A549 (cell line): ENCODE measurements around the gene ARGLU1. TPM values are rescaled to one million over a fixed set of nuclear protein-coding genes. Genes with fewer than 3 reads are reported as not detected.

Experiments
- ATAC-seq, 2 experiments: fragments of 200-7000 bp in 1 of 2; fragments of >200 bp in 1 of 2; cut with Nextera tagmentation in 1 of 2; cut with Tn5 transposase in 1 of 2; 3 replicates each; pipeline versions ENCODE4 v1.8.0 to v1.9.1; 2018 to 2020; ENCODE audit warnings: mild to moderate bottlenecking in 1 of 2, moderate library complexity in 1 of 2
- CTCF ChIA-PET: fragments of 300-600 bp; sonication (Branson Sonifier 250); formaldehyde crosslinking; extraction: SDS; loops from one replicate; lab custom pipeline; 2021; ENCODE audit warnings: antibody characterized with exemption, inconsistent platforms; lab: Yijun Ruan, JAX
- POLR2A ChIA-PET: fragments of 350-600 bp; formaldehyde crosslinking; extraction: SDS; loops from one replicate; lab custom pipeline; 2021; ENCODE audit warnings: antibody characterized with exemption, inconsistent platforms; lab: Yijun Ruan, JAX
- DNase-seq, 2 experiments: peaks; one replicate each; pipeline versions ENCODE4 v3.0.0 to v3.0.0-alpha.2; 2011 to 2016; ENCODE audit warnings: low read depth in 1 of 2, low spot score in 1 of 2
- FAIRE-seq: peaks from 2 replicates; lab custom pipeline; 2011; peaks lifted over from hg19 to GRCh38; lab: Jason Lieb, UNC
- H3K27ac ChIP-seq, 2 experiments: fragments of >200 bp; sonication (Bioruptor Twin); formaldehyde crosslinking; 3 replicates each; pipeline ENCODE4 v1.5.1; 2016 to 2017
- H3K4me1 ChIP-seq: fragments of >200 bp; sonication (Bioruptor Twin); formaldehyde crosslinking; 3 replicates; pipeline ENCODE4 v1.6.1; 2016
- H3K4me2 ChIP-seq: fragments of >200 bp; sonication (Bioruptor Twin); formaldehyde crosslinking; 3 replicates; pipeline ENCODE4 v1.6.1; 2016
- H3K4me3 ChIP-seq: fragments of >200 bp; sonication (Bioruptor Twin); formaldehyde crosslinking; 3 replicates; pipeline ENCODE4 v1.5.1; 2016
- H3K9me3 ChIP-seq: fragments of >200 bp; sonication (Bioruptor Twin); formaldehyde crosslinking; 3 replicates; pipeline ENCODE4 v1.6.1; 2016
- CBX2 ChIP-seq: fragments of 200-600 bp; sonication (generic); IDR thresholded peaks from 2 replicates; pipeline ENCODE4 v1.6.1; 2016; ENCODE audit warnings: low read depth, mild to moderate bottlenecking, borderline replicate concordance
- CHD2 ChIP-seq: fragments of 150-350 bp; IDR thresholded peaks from 2 replicates; pipeline ENCODE4 v1.6.1; 2014; ENCODE audit warnings: low read length; ENCODE audit not compliant: partially characterized antibody
- CHD4 ChIP-seq: fragments of 200-600 bp; sonication (generic); IDR thresholded peaks from 2 replicates; pipeline ENCODE4 v1.6.1; 2016; ENCODE audit warnings: antibody characterized with exemption, mild to moderate bottlenecking, borderline replicate concordance
- EHF ChIP-seq: fragments of 250-450 bp; sonication (Bioruptor Pico); IDR thresholded peaks from 2 replicates; pipeline ENCODE4 v1.5.0; 2020; ENCODE audit warnings: mild to moderate bottlenecking
- EP300 ChIP-seq, 2 experiments: fragments of >200 bp; sonication (Bioruptor Twin); formaldehyde crosslinking; IDR thresholded peaks; 2 replicates in 1 of 2; 3 replicates in 1 of 2; pipeline ENCODE4 v1.6.1; 2016 to 2017
- FOSB ChIP-seq: fragments of 250-450 bp; sonication (Bioruptor Pico); IDR thresholded peaks from 2 replicates; pipeline ENCODE4 v1.5.0; 2020; ENCODE audit warnings: mild to moderate bottlenecking, moderate library complexity
- FOXS1 ChIP-seq: fragments of 250-450 bp; sonication (Bioruptor Pico); IDR thresholded peaks from 2 replicates; pipeline ENCODE4 v1.5.0; 2020; ENCODE audit warnings: mild to moderate bottlenecking, moderate library complexity
- HMGXB4 ChIP-seq: fragments of 250-450 bp; sonication (Bioruptor Pico); IDR thresholded peaks from 2 replicates; pipeline ENCODE4 v1.5.0; 2021; ENCODE audit warnings: mild to moderate bottlenecking, moderate library complexity, borderline replicate concordance
- HOXB13 ChIP-seq: fragments of 250-450 bp; sonication (Bioruptor Pico); IDR thresholded peaks from 2 replicates; pipeline ENCODE4 v1.5.0; 2020; ENCODE audit warnings: low read depth, mild to moderate bottlenecking, moderate library complexity
- KDM1A ChIP-seq: fragments of 200-600 bp; sonication (generic); IDR thresholded peaks from 2 replicates; pipeline ENCODE4 v1.6.1; 2016; ENCODE audit warnings: low read depth, mild to moderate bottlenecking
- KDM5A ChIP-seq: fragments of 200-600 bp; sonication (generic); IDR thresholded peaks from 2 replicates; pipeline ENCODE4 v1.6.1; 2016; ENCODE audit warnings: antibody characterized with exemption, mild to moderate bottlenecking
- NPAS2 ChIP-seq: fragments of 250-450 bp; sonication (Bioruptor Pico); IDR thresholded peaks from 2 replicates; pipeline ENCODE4 v1.8.0; 2022; ENCODE audit warnings: mild to moderate bottlenecking, moderate library complexity, borderline replicate concordance
- PBX3 ChIP-seq: IDR thresholded peaks from 2 replicates; pipeline ENCODE4 v1.6.1; 2012
- RAD21 ChIP-seq, 2 experiments: fragments of >200 bp in 1 of 2; sonication (Bioruptor Twin) in 1 of 2; formaldehyde crosslinking in 1 of 2; IDR thresholded peaks in 1 of 2; conservative IDR thresholded peaks in 1 of 2; 2 replicates in 1 of 2; 3 replicates in 1 of 2; pipeline ENCODE4 v1.6.1; 2012 to 2018; ENCODE audit warnings: inconsistent platforms in 1 of 2
- RCOR1 ChIP-seq: fragments of 150-350 bp; IDR thresholded peaks from 2 replicates; pipeline ENCODE4 v1.6.1; 2014; ENCODE audit warnings: antibody characterized with exemption, low read length, low read depth
- RFX5 ChIP-seq: fragments of 450-650 bp; IDR thresholded peaks from 2 replicates; pipeline ENCODE4 v1.7.1; 2014; ENCODE audit warnings: antibody characterized with exemption, mild to moderate bottlenecking, moderate library complexity
- ZC3H11A ChIP-seq: fragments of 450-650 bp; IDR thresholded peaks from 2 replicates; pipeline ENCODE4 v1.6.1; 2014; ENCODE audit warnings: antibody characterized with exemption, mild to moderate bottlenecking
- ZSCAN20 ChIP-seq: fragments of 250-450 bp; sonication (Bioruptor Pico); IDR thresholded peaks from 2 replicates; pipeline ENCODE4 v1.8.0; 2022; ENCODE audit warnings: mild to moderate bottlenecking, moderate library complexity
- WGBS: methylation state at CpG from one replicate; pipeline ENCODE4 v1.1.6; 2017; ENCODE audit errors: missing lambda C conversion rate; 5-methylcytosine and 5-hydroxymethylcytosine counted together
- polyA plus RNA-seq, 4 experiments: library from polyadenylated mRNA; depleted of rRNA in 3 of 4; stranded (reverse); fragments of >200 nt; fragmentation: RNase III in 1 of 4; extraction: RNeasy Plus Mini Kit Qiagen cat#74134 plus additional on column Dnase treatment in 1 of 4; gene quantifications; 2 replicates in 3 of 4; 3 replicates in 1 of 4; pipeline ENCODE4 v1.2.3, GENCODE V29; 2011 to 2017
- TF ChIP-seq, protein P1 (sequence below): fragments of 200-600 bp; sonication (generic); IDR thresholded peaks from 2 replicates; pipeline ENCODE4 v1.6.1; 2016; ENCODE audit warnings: antibody characterized with exemption, mild to moderate bottlenecking, moderate library complexity
- TF ChIP-seq, protein P2 (sequence below): fragments of >200 bp; sonication (Bioruptor Twin); formaldehyde crosslinking; IDR thresholded peaks from 2 replicates; pipeline ENCODE4 v1.6.1; 2016

Gene ARGLU1
- polyA plus RNA-seq, 2 of the 4 experiments (the other 2 are of a cell fraction) = 67.2 to 137 TPM

GRCh38 chr13:106494506-106494905 lies 73.4 kb downstream of the ARGLU1 start:
- H3K27ac ChIP-seq = no peak overlapping the region
- POLR2A ChIA-PET = no interaction called here
- CTCF ChIA-PET = no interaction called here
- H3K4me2 ChIP-seq = no peak overlapping the region
- TF ChIP-seq HMGXB4 (CRISPR knock-in tag) = no peak
- TF ChIP-seq, protein P1, sequence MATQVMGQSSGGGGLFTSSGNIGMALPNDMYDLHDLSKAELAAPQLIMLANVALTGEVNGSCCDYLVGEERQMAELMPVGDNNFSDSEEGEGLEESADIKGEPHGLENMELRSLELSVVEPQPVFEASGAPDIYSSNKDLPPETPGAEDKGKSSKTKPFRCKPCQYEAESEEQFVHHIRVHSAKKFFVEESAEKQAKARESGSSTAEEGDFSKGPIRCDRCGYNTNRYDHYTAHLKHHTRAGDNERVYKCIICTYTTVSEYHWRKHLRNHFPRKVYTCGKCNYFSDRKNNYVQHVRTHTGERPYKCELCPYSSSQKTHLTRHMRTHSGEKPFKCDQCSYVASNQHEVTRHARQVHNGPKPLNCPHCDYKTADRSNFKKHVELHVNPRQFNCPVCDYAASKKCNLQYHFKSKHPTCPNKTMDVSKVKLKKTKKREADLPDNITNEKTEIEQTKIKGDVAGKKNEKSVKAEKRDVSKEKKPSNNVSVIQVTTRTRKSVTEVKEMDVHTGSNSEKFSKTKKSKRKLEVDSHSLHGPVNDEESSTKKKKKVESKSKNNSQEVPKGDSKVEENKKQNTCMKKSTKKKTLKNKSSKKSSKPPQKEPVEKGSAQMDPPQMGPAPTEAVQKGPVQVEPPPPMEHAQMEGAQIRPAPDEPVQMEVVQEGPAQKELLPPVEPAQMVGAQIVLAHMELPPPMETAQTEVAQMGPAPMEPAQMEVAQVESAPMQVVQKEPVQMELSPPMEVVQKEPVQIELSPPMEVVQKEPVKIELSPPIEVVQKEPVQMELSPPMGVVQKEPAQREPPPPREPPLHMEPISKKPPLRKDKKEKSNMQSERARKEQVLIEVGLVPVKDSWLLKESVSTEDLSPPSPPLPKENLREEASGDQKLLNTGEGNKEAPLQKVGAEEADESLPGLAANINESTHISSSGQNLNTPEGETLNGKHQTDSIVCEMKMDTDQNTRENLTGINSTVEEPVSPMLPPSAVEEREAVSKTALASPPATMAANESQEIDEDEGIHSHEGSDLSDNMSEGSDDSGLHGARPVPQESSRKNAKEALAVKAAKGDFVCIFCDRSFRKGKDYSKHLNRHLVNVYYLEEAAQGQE = no peak
- TF ChIP-seq KDM1A = no peak
- TF ChIP-seq RFX5 = no peak
- TF ChIP-seq ZC3H11A = no peak
- TF ChIP-seq CHD2 = no peak
- TF ChIP-seq ZSCAN20 (CRISPR knock-in tag) = no peak
- TF ChIP-seq KDM5A = no peak
- TF ChIP-seq, all 56 proteins: peak for 0
- DNase-seq (no peak), ATAC-seq (no peak), FAIRE-seq (no peak)
- Histone ChIP-seq H3K9me3 (no peaks in the 10 kb centered on the region), H3K4me1 (no peaks in the 10 kb centered on the region), H3K4me3 (no peak overlapping the region)

GRCh38 chr13:106493533-106494220 lies 74.3 kb downstream of the ARGLU1 start:
- ATAC-seq = no peak
- ChIA-PET CTCF (interaction anchor here (1.1 kb wide), 1 partner anchor 16 kb away, joined by 3 read pairs; no protein-coding TSS in a partner anchor), POLR2A (interaction anchor here (0.6 kb wide), 1 partner anchor 1229 kb away, joined by 3 read pairs; no protein-coding TSS in a partner anchor)
- no peaks in the 10 kb centered on the region for H3K9me3 ChIP-seq
- H3K4me1 ChIP-seq = no peaks in the 10 kb centered on the region
- TF ChIP-seq NPAS2 (CRISPR knock-in tag) (no peak), FOSB (CRISPR knock-in tag) (no peak), ZC3H11A (no peak), FOXS1 (CRISPR knock-in tag) (no peak), CBX2 (no peak), EP300 (IDR thresholded peaks at IDR 0.05) (no peak), HOXB13 (no peak)
- no peak overlapping the region for H3K4me2 ChIP-seq
- H3K27ac ChIP-seq = no peak overlapping the region
- FAIRE-seq = no peak
- no peak for DNase-seq
- WGBS = 69% methylated on average over 16 of the region's 17 CpGs
- no peak overlapping the region for H3K4me3 ChIP-seq

GRCh38 chr13:106492588-106493475 lies 75.1 kb downstream of the ARGLU1 start:
- Histone ChIP-seq H3K9me3 (no peaks in the 10 kb centered on the region), H3K4me3 (no peak overlapping the region), H3K27ac (no peak overlapping the region), H3K4me2 (no peak overlapping the region), H3K4me1 (no peaks in the 10 kb centered on the region)
- ATAC-seq = no peak
- no peak for FAIRE-seq
- DNase-seq = no peak
- 80% methylated on average over 27 of the region's 54 CpGs for whole genome bisulfite sequencing
- ChIA-PET POLR2A (no interaction called here), CTCF (interaction anchor here (1.1 kb wide), 1 partner anchor 15 kb away, joined by 3 read pairs; no protein-coding TSS in a partner anchor)
- TF ChIP-seq ZSCAN20 (CRISPR knock-in tag) = no peak
- TF ChIP-seq, protein P2, sequence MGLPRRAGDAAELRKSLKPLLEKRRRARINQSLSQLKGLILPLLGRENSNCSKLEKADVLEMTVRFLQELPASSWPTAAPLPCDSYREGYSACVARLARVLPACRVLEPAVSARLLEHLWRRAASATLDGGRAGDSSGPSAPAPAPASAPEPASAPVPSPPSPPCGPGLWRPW = no peak
- TF ChIP-seq RAD21 (conservative IDR thresholded peaks at IDR 0.05 in 1 of 2, IDR thresholded peaks at IDR 0.05 in 1 of 2) = no peak
- TF ChIP-seq, protein P1 = no peak
- no peak for TF ChIP-seq EHF (CRISPR knock-in tag)
- TF ChIP-seq CHD4 = no peak
- TF ChIP-seq RCOR1 = no peak
- TF ChIP-seq PBX3 = no peak
